NCI-H2081 (cell line): Measurements from ENCODE around the gene KCNN1.
A peak's percentile ranks its signal among the peaks of the same experiment; 100 is the strongest.
"Not testable (repeated sequence)": the region's sequence is repeated elsewhere in the genome, so short reads cannot be mapped to it uniquely, and the experiment has no call there.

Experiments
- DNase-seq, 2 experiments: peaks; one replicate each; lab custom pipeline; 2025; lab: John Stamatoyannopoulos, UW

The KCNN1 gene

GRCh38 chr19:18001777-18002345, 35.0 kb downstream of the KCNN1 start:
- no peak for DNase-seq

GRCh38 chr19:18002347-18002850, 35.5 kb downstream of the KCNN1 start:
- DNase-seq: no peak

- not testable (repeated sequence) for DNase-seq
Observed at GRCh38 chr19:18005750-18006149, 38.8 kb downstream of the KCNN1 start.

GRCh38 chr19:18007044-18007916, 40.4 kb downstream of the KCNN1 start:
- peak; percentile 58 to 68 for DNase-seq

GRCh38 chr19:18007917-18008673, 41.2 kb downstream of the KCNN1 start, which contains the start of gene ARRDC2:
TSS of gene ARRDC2 (plus strand) at chr19:18008170. CDS start at chr19:18008311, 141 bp downstream.
- peak; percentile 87 to 89 for DNase-seq

DNA sequence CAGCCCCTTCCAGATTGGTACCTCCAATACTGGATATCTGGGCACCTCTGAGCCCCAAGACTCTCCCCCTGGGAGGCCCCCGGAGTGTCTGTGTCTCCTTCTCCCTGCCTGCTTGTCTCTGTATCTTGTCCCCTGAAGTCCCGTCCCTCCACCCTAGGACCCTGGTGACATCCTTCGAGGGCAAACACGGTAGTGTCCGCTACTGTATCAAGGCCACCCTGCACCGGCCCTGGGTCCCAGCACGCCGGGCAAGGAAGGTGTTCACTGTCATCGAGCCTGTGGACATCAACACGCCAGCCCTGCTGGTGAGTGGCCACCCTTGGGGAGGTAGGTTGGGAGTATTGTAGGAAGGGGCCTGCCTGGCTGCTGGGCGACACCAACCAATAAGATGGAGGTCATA, 41.9 kb downstream of the KCNN1 start:
- DNase-seq: no peak

- no peak for DNase-seq
Observed at GRCh38 chr19:18009412-18010066, 42.6 kb downstream of the KCNN1 start.

GRCh38 chr19:18010149-18010548, 43.2 kb downstream of the KCNN1 start:
- no peak for DNase-seq

- no peak for DNase-seq
Observed at GRCh38 chr19:18013210-18014111, 46.6 kb downstream of the KCNN1 start.

- DNase-seq: no peak
Observed at GRCh38 chr19:18014197-18014596, 47.3 kb downstream of the KCNN1 start.

GRCh38 chr19:18016209-18016910, 49.5 kb downstream of the KCNN1 start:
- no peak for DNase-seq

- DNase-seq: no peak
Observed at GRCh38 chr19:18017275-18018083, 50.6 kb downstream of the KCNN1 start.

DNA sequence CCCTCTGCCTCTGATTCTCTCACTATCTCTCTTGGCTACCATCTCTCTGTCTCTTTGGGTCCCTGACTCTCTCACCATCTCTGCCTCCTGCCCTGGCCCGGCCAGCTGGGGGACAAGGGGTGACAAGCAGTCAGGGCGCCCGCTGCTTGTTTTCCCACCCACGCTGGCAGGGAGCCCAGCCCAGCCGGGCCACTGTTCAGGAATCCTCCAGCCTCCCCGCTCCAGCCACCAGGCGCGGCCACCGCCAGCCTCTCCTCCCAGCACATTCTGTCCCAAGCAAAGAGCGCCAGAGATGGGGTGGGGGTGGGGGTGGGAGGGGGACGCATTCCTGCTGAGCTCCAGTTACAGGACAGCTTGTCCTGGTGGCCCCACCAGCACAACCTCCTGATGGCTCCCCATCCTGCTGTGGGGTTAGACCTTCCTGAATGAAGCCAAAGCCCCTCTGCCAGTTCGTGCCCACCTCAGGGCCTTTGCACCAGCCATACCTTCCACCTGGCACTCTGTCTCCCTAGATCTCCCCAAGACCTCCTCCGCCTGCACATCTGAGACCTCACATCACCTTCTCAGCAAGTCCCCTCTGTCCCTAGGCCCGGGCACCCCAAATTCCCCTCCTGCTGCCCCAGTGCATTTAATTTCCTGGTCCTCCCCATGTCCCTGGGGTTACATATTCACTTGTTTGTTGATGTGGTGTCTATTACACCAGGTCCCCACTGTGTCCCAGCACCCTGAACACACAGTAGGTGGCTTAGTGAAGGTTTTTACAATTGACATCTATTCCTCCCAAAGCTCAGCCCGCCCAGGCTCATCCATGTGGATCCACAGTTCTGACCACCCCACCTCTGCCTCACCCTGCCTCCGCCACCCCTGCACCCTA, 53.5 kb downstream of the KCNN1 start:
- no peak for DNase-seq

DNA sequence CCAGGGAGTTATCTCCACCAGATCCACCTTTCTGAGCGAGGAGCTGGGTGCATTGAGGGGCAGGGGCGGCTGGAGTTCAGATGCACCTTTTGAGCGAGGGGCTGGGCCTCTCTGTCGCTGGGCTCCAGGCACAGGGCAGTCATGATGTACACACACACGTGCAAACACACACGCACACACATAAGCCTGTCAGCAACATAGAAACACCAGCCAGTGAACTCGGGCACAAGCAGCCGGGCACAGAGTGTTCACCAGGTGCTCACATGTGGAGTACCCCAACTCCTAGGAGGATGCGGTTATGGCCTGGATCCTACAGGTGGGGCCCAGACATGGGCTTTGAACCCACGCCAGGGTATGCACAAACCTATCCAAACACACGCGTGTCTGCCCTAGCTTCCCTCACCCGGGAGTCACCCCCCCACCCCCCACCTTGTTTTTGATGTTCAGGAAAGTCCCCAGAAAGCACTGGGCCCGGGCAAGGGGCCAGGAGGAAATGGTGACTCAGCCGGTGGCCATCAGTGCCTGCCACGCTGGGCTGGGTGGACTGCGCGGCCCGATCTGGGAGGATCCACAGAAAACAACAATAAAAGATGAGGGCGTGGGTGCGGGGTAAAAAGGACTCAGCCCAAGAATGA, 54.3 kb downstream of the KCNN1 start:
- DNase-seq: no peak

- peak in 1 of 2 experiments; percentile 21 for DNase-seq
Observed at GRCh38 chr19:18023622-18024251, 56.8 kb downstream of the KCNN1 start.

DNA sequence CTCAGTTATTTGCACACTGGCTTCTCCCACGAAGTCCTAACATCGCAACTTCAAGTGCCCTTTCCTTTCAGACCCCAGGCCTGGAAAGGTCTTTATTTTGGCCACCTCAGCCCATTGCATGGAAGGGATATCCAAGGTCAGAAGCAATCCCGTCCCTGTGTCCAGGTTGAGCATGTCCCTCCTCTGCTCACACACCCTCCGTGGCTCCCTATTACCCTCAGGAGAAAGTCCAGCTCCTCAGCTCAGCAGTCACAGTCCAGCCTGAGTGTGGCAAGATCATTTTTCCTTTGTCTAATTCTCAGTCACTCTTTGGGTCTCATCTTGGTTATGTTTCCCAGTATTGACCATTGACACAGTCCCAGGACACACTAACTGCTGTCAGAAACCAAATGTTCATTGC, 60.2 kb downstream of the KCNN1 start:
- DNase-seq: no peak

GRCh38 chr19:18029617-18030338, 62.9 kb downstream of the KCNN1 start:
- DNase-seq: peak; percentile 32 to 74
